ENCODE data around the gene AMBRA1.

AMBRA1 gene

GRCh38 chr11:46475051-46475925, 118.5 kb downstream of the AMBRA1 start:
- DNase-seq (ENCODE audit: low read depth) = no peak

GRCh38 chr11:46472662-46472994, 121.2 kb downstream of the AMBRA1 start:
- DNase-seq (ENCODE audit: low read depth) = no peak

- no peak for DNase-seq (ENCODE audit: low read depth)
Observed at GRCh38 chr11:46471943-46472661, 121.7 kb downstream of the AMBRA1 start.

GRCh38 chr11:46469926-46470325, 123.9 kb downstream of the AMBRA1 start:
- DNase-seq (ENCODE audit: low read depth) = no peak

GRCh38 chr11:46465683-46466082, 128.1 kb downstream of the AMBRA1 start:
- DNase-seq (ENCODE audit: low read depth) = no peak

GRCh38 chr11:46463701-46464421, 130.0 kb downstream of the AMBRA1 start:
- no peak for DNase-seq (ENCODE audit: low read depth)

GRCh38 chr11:46461461-46461927, 132.3 kb downstream of the AMBRA1 start:
- DNase-seq (ENCODE audit: low read depth) = no peak

GRCh38 chr11:46458491-46458890, 135.3 kb downstream of the AMBRA1 start:
- no peak for DNase-seq (ENCODE audit: low read depth)

GRCh38 chr11:46457659-46458424, 136.0 kb downstream of the AMBRA1 start:
- no peak for DNase-seq (ENCODE audit: low read depth)

- DNase-seq (ENCODE audit: low read depth) = no peak
Observed at GRCh38 chr11:46457021-46457420, 136.8 kb downstream of the AMBRA1 start.

GRCh38 chr11:46456269-46457001, 137.4 kb downstream of the AMBRA1 start:
- DNase-seq (ENCODE audit: low read depth) = no peak

- DNase-seq (ENCODE audit: low read depth) = no peak
Observed at GRCh38 chr11:46455834-46456233, 138.0 kb downstream of the AMBRA1 start.

- DNase-seq (ENCODE audit: low read depth) = no peak
Observed at GRCh38 chr11:46452918-46453517, 140.8 kb downstream of the AMBRA1 start.

GRCh38 chr11:46451759-46452158, 142.1 kb downstream of the AMBRA1 start:
- no peak for DNase-seq (ENCODE audit: low read depth)

- DNase-seq (ENCODE audit: low read depth) = no peak
Observed at GRCh38 chr11:46450846-46451477, 142.9 kb downstream of the AMBRA1 start.

GRCh38 chr11:46447544-46447943, 146.3 kb downstream of the AMBRA1 start:
- DNase-seq (ENCODE audit: low read depth) = no peak

- DNase-seq (ENCODE audit: low read depth) = no peak
Observed at GRCh38 chr11:46445920-46446771, 147.7 kb downstream of the AMBRA1 start.

- no peak for DNase-seq (ENCODE audit: low read depth)
Observed at GRCh38 chr11:46445192-46445919, 148.5 kb downstream of the AMBRA1 start.

GRCh38 chr11:46444305-46444704, 149.5 kb downstream of the AMBRA1 start:
- DNase-seq (ENCODE audit: low read depth) = no peak
